Activated T-helper 1 cell treated with Interleukin-2 at 50 U/mL for 16 hours (primary cell): ENCODE data around the gene FES.

ENCODE experiments used
- DNase-seq: peaks from one replicate; pipeline ENCODE4 v3.0.0-alpha.2; 2020; ENCODE audit warnings: low read depth

Gene FES

GRCh38 chr15:90876046-90876445 lies 8.3 kb upstream of the FES start:
- no peak for DNase-seq

- DNase-seq, result no peak
Measured at GRCh38 chr15:90876512-90877170, 7.7 kb upstream of the FES start.

- DNase-seq, result no peak
Measured at GRCh38 chr15:90877315-90877714, 7.0 kb upstream of the FES start.

GRCh38 chr15:90877996-90878395 lies 6.3 kb upstream of the FES start:
- DNase-seq, result no peak

GRCh38 chr15:90878660-90879059 lies 5.6 kb upstream of the FES start:
- no peak for DNase-seq

GRCh38 chr15:90879730-90880366 lies 4.5 kb upstream of the FES start:
- no peak for DNase-seq

GRCh38 chr15:90880381-90881145 lies 3.7 kb upstream of the FES start:
- DNase-seq, result no peak

- DNase-seq, result no peak
Measured at GRCh38 chr15:90881181-90881977, 2.9 kb upstream of the FES start.

GRCh38 chr15:90881978-90882721 lies 2.2 kb upstream of the FES start:
- no peak for DNase-seq

- DNase-seq, result no peak
Measured at GRCh38 chr15:90882781-90883525, 1.4 kb upstream of the FES start.

GRCh38 chr15:90883526-90883975 lies 753 bp upstream of the FES start:
- DNase-seq, result no peak

- DNase-seq, result no peak
Measured at GRCh38 chr15:90884719-90885431, 571 bp downstream of the FES start.

- peak; percentile 57 for DNase-seq
Measured at GRCh38 chr15:90885432-90886290, 1.4 kb downstream of the FES start.

- DNase-seq, result no peak
Measured at GRCh38 chr15:90886291-90886614, 1.9 kb downstream of the FES start.

GRCh38 chr15:90887037-90887481 lies 2.8 kb downstream of the FES start:
- no peak for DNase-seq

- DNase-seq, result no peak
Measured at GRCh38 chr15:90889313-90889730, 5.0 kb downstream of the FES start.

GRCh38 chr15:90889736-90890456 lies 5.6 kb downstream of the FES start:
- no peak for DNase-seq

- no peak for DNase-seq
Measured at GRCh38 chr15:90890839-90891238, 6.5 kb downstream of the FES start.
